Measurements from ENCODE around the gene MBOAT1.
A peak's percentile ranks its signal among the peaks of the same experiment; 100 is the strongest.

The MBOAT1 gene

DNA sequence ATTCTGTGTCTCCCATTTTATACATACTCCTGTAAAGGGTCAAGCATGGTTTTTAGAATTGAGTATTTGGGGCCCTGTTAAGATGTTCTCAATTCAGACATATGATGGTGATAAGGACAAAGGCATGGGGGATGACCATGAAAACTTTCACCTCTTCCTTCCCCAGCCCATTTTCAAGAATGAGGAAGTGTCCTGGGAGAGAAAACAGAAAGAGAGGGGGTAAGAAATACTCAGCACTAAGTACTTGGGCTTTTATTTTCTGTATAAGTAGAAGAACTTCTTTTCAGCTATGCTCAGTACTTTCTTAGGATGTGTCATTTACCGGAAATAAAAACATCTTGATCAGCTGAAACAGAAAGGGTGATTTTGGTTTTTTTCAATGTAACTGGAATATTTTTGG, 10.9 kb upstream of the MBOAT1 start:
- Histone ChIP-seq H2AFZ (ENCODE audit: low read depth, low read length) (no peak overlapping the region), H3K27me3 (ENCODE audit: insufficient read depth, low read length) (no peaks in the 10 kb centered on the region), H3K36me3 (ENCODE audit: insufficient read depth, low read length) (no peaks in the 10 kb centered on the region), H3K4me3 (ENCODE audit: low read length) (no peak overlapping the region), H3K4me1 (ENCODE audit: insufficient read depth, low read length) (peaks cover 18% of the 10 kb centered on the region), H3K9me3 (ENCODE audit: low read length) (no peaks in the 10 kb centered on the region)

DNA sequence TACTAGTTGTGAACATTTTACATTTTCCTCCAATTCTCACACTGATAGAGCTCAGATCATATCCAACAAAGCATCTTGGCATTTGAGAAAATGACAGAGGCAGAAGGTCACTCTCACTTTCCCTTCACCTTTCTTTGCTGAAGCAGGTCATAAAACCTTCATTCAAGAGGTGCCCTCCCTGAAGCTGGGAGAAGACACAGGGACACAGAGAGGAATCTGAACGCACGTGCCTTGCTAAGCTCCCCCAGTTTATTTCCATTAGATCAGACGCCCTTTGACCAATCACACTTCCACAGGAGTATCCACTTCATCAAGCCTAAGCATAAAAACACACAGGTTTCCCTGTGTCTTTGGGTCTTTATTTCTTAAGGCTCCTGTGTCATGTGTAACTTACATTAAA, 9.2 kb upstream of the MBOAT1 start:
- Histone ChIP-seq H3K4me1 (ENCODE audit: insufficient read depth, low read length) (peaks cover 26% of the 10 kb centered on the region), H3K9me3 (ENCODE audit: low read length) (no peaks in the 10 kb centered on the region), H2AFZ (ENCODE audit: low read depth, low read length) (no peak overlapping the region), H3K4me3 (ENCODE audit: low read length) (no peak overlapping the region), H3K36me3 (ENCODE audit: insufficient read depth, low read length) (no peaks in the 10 kb centered on the region), H3K27me3 (ENCODE audit: insufficient read depth, low read length) (no peaks in the 10 kb centered on the region)

DNA sequence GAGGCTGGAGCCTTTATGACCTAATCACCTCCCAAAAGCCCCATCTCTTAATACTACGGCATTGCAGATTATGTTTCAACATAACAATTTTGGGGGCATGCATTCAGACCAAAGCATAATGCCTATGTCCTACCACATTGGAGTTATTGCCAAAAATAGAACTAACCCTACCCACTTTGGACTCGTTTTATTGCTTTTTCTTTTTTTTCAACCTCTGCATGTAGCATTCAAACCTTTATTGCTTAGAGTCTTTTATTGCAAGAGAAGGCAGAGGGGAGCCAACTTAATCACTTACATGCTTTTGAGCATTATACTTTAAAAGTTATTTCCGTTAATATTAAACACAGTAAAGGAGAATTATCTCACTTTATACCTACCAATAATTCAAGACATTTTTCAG, 8.1 kb upstream of the MBOAT1 start:
- no peaks in the 10 kb centered on the region for H3K9me3 ChIP-seq (ENCODE audit: low read length)
- H2AFZ ChIP-seq (ENCODE audit: low read depth, low read length): no peak overlapping the region
- H3K27me3 ChIP-seq (ENCODE audit: insufficient read depth, low read length): no peaks in the 10 kb centered on the region
- peaks cover 26% of the 10 kb centered on the region for H3K4me1 ChIP-seq (ENCODE audit: insufficient read depth, low read length)
- no peak overlapping the region for H3K4me3 ChIP-seq (ENCODE audit: low read length)
- no peaks in the 10 kb centered on the region for H3K36me3 ChIP-seq (ENCODE audit: insufficient read depth, low read length)

DNA sequence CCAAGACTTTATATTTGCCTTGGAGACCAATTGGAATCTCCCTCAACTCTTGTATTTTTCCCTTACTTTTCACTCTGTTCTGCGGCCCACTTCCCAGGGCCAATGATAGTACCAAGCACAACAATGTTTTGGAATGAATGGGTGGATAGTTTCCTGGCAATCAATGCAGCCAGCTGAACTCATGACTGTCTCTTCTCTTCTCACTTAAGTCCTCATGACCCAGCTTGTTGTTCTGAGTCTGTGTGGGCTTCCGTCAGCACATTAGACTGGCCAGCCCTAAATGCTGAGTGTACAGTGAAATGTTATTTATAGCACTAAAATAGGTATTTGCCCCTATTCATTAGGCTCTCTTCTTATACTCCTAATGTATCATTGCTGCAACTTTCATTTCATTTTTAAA, 5.6 kb upstream of the MBOAT1 start:
- H3K36me3 ChIP-seq (ENCODE audit: insufficient read depth, low read length): no peaks in the 10 kb centered on the region
- H3K4me1 ChIP-seq (ENCODE audit: insufficient read depth, low read length): peaks cover 31% of the 10 kb centered on the region
- H3K9me3 ChIP-seq (ENCODE audit: low read length): no peaks in the 10 kb centered on the region
- H2AFZ ChIP-seq (ENCODE audit: low read depth, low read length): no peak overlapping the region
- no peak overlapping the region for H3K4me3 ChIP-seq (ENCODE audit: low read length)
- H3K27me3 ChIP-seq (ENCODE audit: insufficient read depth, low read length): no peaks in the 10 kb centered on the region

DNA sequence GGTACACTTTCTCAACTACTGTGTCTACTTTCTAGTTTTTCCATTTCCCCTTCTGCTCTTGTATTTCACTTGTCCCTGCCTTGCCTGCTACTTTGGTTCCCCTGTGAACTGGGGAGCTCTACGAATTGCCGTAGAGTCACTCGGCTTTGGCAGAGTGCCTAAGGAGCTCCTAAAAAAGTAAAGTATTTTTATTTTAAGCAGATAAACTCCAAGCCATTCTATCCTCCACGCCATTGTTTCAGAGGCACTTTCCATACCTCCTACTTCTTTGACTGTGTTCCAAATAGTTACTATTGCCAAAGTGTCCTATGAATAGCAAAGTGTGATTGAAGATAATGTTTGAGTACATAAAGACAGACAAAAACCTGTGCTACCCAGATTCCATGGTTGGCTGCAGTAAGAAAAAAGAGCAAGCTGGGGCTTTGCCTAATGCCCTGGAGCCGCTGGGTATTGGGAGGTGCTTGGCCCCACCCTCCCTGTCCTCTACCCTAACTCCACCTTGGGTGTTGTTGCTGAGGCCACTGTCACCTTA, 5.1 kb upstream of the MBOAT1 start:
- peaks cover 29% of the 10 kb centered on the region for H3K4me1 ChIP-seq (ENCODE audit: insufficient read depth, low read length)
- no peak overlapping the region for H3K4me3 ChIP-seq (ENCODE audit: low read length)
- no peaks in the 10 kb centered on the region for H3K27me3 ChIP-seq (ENCODE audit: insufficient read depth, low read length)
- H3K36me3 ChIP-seq (ENCODE audit: insufficient read depth, low read length): no peaks in the 10 kb centered on the region
- no peak overlapping the region for H2AFZ ChIP-seq (ENCODE audit: low read depth, low read length)
- H3K9me3 ChIP-seq (ENCODE audit: low read length): no peaks in the 10 kb centered on the region

DNA sequence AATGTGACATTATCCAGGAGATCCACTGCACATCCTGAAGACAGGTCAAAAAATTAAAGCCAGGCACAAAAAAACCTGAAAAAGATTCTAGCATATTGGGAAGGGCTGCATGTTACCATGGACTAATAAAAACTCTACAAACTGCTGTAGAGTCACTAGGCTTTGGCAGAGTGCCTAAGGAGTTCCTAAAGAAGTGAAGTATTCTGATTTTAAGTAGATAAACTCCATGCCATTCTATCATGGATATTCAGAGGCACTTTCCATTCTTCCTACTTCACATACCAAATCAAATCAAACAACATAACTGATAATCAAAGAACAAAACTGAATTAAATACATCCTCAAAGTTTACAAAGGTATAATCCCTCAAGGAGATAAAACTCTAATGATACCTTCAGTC, 3.0 kb upstream of the MBOAT1 start:
- Histone ChIP-seq H3K4me3 (ENCODE audit: low read length) (no peak overlapping the region), H3K36me3 (ENCODE audit: insufficient read depth, low read length) (no peaks in the 10 kb centered on the region), H3K4me1 (ENCODE audit: insufficient read depth, low read length) (peaks cover 30% of the 10 kb centered on the region), H2AFZ (ENCODE audit: low read depth, low read length) (no peak overlapping the region), H3K9me3 (ENCODE audit: low read length) (no peaks in the 10 kb centered on the region), H3K27me3 (ENCODE audit: insufficient read depth, low read length) (no peaks in the 10 kb centered on the region)

DNA sequence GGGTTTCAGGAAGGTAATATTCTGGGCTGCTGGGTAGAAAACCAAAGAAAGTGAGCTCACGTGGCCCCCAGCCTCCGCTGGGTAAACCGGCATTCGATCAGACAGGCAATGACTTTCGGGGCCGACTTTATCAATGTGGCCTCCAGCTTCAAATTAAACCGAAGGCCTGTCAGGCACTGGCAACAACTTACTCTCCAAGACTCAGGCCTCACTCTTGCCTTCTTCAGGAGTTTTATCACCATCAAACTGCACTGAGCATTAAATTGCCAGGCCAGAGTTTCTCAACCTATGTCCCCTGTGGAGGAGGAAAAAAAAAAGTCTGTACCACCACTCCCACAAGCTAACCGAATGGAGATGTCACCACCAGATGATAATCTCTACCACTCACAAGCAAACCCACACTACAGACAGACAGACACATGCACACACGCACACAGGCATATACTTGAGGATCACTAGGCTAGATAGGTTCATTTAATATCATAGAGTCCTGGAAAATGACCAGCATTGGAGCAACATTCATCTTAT, 1.1 kb upstream of the MBOAT1 start:
- peak overlapping the region; percentile 59 for H3K4me3 ChIP-seq (ENCODE audit: low read length)
- H2AFZ ChIP-seq (ENCODE audit: low read depth, low read length): peak overlapping the region; percentile 10
- no peaks in the 10 kb centered on the region for H3K27me3 ChIP-seq (ENCODE audit: insufficient read depth, low read length)
- peaks cover 37% of the 10 kb centered on the region for H3K4me1 ChIP-seq (ENCODE audit: insufficient read depth, low read length)
- H3K36me3 ChIP-seq (ENCODE audit: insufficient read depth, low read length): no peaks in the 10 kb centered on the region
- H3K9me3 ChIP-seq (ENCODE audit: low read length): no peaks in the 10 kb centered on the region

DNA sequence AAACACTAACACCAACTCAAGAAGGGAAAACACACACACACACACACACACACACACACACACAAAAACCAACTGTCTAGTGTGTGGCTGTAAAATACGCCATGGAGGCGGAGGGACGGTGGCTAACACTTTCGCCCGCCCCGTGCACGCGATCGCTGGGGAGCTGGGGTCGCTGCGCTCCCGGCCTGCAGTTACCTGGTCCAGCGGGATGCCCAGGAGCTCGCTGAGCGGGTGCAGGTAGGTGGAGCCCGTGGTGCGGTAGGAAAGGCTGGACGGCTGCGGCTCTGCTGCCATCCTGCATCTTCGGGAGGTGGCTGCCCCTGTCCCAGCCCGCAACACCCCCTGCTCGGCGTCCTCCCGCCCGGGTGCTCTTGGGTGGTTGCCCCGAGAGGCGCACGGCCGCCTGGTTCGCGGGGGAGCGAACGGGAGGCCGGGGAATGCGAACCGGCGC, 303 bp downstream of the MBOAT1 start:
- H3K36me3 ChIP-seq (ENCODE audit: insufficient read depth, low read length): peaks cover 2% of the 10 kb centered on the region
- H3K9me3 ChIP-seq (ENCODE audit: low read length): no peaks in the 10 kb centered on the region
- peak overlapping the region; percentile 44 for H2AFZ ChIP-seq (ENCODE audit: low read depth, low read length)
- H3K27me3 ChIP-seq (ENCODE audit: insufficient read depth, low read length): no peaks in the 10 kb centered on the region
- peaks cover 31% of the 10 kb centered on the region for H3K4me1 ChIP-seq (ENCODE audit: insufficient read depth, low read length)
- H3K4me3 ChIP-seq (ENCODE audit: low read length): peak overlapping the region; percentile 59

DNA sequence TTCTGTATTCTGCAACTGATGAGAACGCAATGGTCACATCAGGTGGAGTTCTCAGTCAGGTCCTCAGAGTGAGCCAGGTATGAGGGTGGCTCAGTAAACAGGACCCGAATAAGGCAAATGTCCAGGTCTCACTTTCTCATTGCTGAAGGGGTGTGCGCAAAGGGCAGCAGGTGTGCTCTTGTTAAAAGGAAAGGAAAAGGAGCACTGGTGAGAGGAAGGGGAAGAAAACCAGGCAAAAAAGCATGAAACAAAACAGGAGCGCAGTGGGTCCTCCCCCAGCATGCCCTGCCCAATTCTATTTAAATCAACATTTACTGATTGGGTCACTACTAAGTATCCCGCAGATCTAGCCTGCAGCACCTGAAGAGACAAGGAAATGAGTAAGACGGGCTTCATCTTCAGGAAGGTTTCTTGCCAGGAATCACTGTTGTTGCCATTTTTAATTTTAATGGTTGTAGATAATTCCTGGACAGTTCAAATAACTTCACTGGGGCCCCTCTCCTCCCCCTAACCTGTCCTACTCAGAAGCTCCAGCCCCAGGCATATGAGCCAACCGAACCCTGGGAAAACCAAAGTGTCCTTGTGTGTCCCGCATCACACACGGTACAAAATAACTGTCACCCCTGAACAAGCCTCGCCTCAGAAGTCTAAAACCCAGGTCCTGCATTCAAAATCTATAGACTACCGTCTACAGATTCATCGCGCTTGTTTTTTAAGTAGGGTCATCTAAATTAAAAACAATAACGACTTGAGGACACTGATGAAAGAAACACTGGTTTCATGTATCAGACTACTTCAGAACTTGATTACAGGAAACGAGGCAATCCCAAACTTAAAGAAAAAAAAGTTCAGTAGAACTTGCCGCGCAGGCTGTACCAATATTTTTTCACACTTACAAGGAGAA, 980 bp downstream of the MBOAT1 start:
- no peaks in the 10 kb centered on the region for H3K9me3 ChIP-seq (ENCODE audit: low read length)
- H2AFZ ChIP-seq (ENCODE audit: low read depth, low read length): peak overlapping the region; percentile 44
- no peaks in the 10 kb centered on the region for H3K27me3 ChIP-seq (ENCODE audit: insufficient read depth, low read length)
- H3K36me3 ChIP-seq (ENCODE audit: insufficient read depth, low read length): peaks cover 2% of the 10 kb centered on the region
- H3K4me3 ChIP-seq (ENCODE audit: low read length): peak overlapping the region; percentile 59
- H3K4me1 ChIP-seq (ENCODE audit: insufficient read depth, low read length): peaks cover 34% of the 10 kb centered on the region

DNA sequence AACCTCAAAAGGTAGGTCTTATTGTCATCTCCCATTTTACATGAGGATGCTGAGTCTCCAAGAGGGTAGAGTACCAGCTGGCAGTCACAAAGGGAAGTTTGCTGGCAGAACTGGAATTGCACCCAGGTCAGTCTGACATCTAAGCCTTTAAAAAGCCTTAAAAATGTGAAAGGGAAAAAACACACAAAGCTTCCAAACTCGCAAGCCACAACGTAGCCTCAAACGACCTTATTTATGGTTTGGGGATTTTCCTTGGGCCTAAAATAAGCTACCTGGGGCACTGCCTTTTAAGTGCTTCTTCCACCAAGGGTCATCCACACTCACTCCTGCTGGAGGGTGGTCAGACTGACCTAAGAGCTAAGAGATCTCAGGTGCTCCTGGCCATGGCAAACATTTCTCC, 2.1 kb downstream of the MBOAT1 start:
- Histone ChIP-seq H3K36me3 (ENCODE audit: insufficient read depth, low read length) (peaks cover 2% of the 10 kb centered on the region), H3K9me3 (ENCODE audit: low read length) (no peaks in the 10 kb centered on the region), H3K4me1 (ENCODE audit: insufficient read depth, low read length) (peaks cover 42% of the 10 kb centered on the region), H2AFZ (ENCODE audit: low read depth, low read length) (no peak overlapping the region), H3K4me3 (ENCODE audit: low read length) (peak overlapping the region; percentile 1), H3K27me3 (ENCODE audit: insufficient read depth, low read length) (no peaks in the 10 kb centered on the region)

GRCh38 chr6:20208687-20209378, 3.4 kb downstream of the MBOAT1 start:
- H3K36me3 ChIP-seq (ENCODE audit: insufficient read depth, low read length): peaks cover 2% of the 10 kb centered on the region
- H3K4me1 ChIP-seq (ENCODE audit: insufficient read depth, low read length): peaks cover 43% of the 10 kb centered on the region
- H2AFZ ChIP-seq (ENCODE audit: low read depth, low read length): no peak overlapping the region
- no peaks in the 10 kb centered on the region for H3K9me3 ChIP-seq (ENCODE audit: low read length)
- no peak overlapping the region for H3K4me3 ChIP-seq (ENCODE audit: low read length)
- no peaks in the 10 kb centered on the region for H3K27me3 ChIP-seq (ENCODE audit: insufficient read depth, low read length)

DNA sequence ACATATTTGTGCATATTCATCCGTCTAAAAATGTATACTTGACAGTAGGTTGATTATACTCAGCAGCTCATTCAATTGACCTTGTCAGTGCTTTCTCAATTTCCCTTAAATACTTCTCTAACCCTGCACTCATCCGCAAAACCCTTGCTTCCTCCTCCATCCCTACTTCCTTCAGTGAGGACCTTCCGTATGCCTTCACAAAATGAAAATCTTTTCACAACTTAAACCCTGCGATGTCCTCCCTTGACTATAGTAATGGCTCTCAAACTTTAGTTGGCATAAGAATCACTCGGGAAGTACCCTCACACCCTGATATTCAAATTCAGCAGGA, 5.2 kb downstream of the MBOAT1 start:
- no peak overlapping the region for H2AFZ ChIP-seq (ENCODE audit: low read depth, low read length)
- H3K27me3 ChIP-seq (ENCODE audit: insufficient read depth, low read length): no peaks in the 10 kb centered on the region
- no peaks in the 10 kb centered on the region for H3K9me3 ChIP-seq (ENCODE audit: low read length)
- peaks cover 2% of the 10 kb centered on the region for H3K36me3 ChIP-seq (ENCODE audit: insufficient read depth, low read length)
- H3K4me1 ChIP-seq (ENCODE audit: insufficient read depth, low read length): peaks cover 33% of the 10 kb centered on the region
- no peak overlapping the region for H3K4me3 ChIP-seq (ENCODE audit: low read length)

GRCh38 chr6:20205722-20206161, 6.5 kb downstream of the MBOAT1 start:
- Histone ChIP-seq H3K36me3 (ENCODE audit: insufficient read depth, low read length) (peaks cover 2% of the 10 kb centered on the region), H2AFZ (ENCODE audit: low read depth, low read length) (no peak overlapping the region), H3K27me3 (ENCODE audit: insufficient read depth, low read length) (no peaks in the 10 kb centered on the region), H3K4me3 (ENCODE audit: low read length) (no peak overlapping the region), H3K4me1 (ENCODE audit: insufficient read depth, low read length) (peaks cover 28% of the 10 kb centered on the region), H3K9me3 (ENCODE audit: low read length) (no peaks in the 10 kb centered on the region)
